Activated CD8-positive, alpha-beta memory T cell treated with anti-CD3 and anti-CD28 coated beads for 48 hours (primary cell): ENCODE data around the gene DHRS2.
"Not testable (repeated sequence)": the region's sequence is repeated elsewhere in the genome, so short reads cannot be mapped to it uniquely, and the experiment has no call there.

Source experiments
- DNase-seq, 3 experiments: peaks; one replicate each; pipeline ENCODE4 v3.0.0-alpha.2; 2020; ENCODE audit warnings: low read depth in 2 of 3, low spot score in 2 of 3

The DHRS2 gene

DNA sequence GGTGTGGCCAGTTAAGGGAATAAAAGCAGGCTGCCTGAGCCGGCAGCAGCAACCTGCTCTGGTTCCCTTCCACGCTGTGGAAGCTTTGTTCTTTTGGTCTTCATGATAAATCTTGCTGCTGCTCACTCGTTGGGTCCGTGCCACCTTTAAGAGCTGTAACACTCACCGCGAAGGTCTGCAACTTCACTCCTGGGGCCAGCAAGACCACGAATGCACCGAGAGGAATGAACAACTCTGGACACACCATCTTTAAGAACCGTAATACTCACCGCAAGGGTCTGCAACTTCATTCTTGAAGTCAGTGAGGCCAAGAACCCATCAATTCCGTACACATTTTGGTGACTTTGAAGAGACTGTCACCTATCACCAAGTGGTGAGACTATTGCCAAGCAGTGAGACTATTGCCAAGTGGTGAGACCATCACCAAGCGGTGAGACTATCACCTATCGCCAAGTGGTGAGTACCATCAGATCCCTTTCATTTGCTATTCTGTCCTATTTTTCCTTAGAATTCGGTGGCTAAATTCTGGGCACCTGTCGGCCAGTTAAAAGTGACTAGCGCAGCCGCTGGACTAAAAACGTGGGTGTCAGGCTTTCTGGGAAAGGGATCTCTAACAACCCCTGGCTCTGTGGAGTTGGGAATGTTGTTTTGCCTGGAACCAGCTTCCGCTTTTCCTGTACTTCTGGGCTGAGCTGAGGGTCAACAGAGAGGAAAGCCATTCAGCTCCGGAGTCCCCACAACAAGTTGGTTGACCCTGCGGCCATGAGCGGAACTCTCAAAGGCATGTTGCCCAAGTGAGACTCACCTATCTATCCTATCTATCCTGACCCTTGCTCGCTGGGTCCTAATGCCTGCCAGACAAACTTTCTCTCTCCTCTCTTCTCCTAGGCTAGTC lies at the start of gene DHRS2:
Gene DHRS2, plus strand, starts transcription at position 48 of the 895 bp plus-strand sequence. CDS start 2,501 bp downstream, outside the sequence.
- DNase-seq, result no peak

GRCh38 chr14:23588884-23589598 lies 47.1 kb upstream of the DHRS2 start:
- peak; percentile 55 to 59 (median 57) for DNase-seq

- DNase-seq, result no peak
These were observed 46.6 kb upstream of the DHRS2 start for GRCh38 chr14:23589606-23590005.

- DNase-seq, result no peak
These were observed 46.0 kb upstream of the DHRS2 start for GRCh38 chr14:23590198-23590597.

- not testable (repeated sequence) for DNase-seq
These were observed 42.0 kb upstream of the DHRS2 start for GRCh38 chr14:23594191-23594590.

DNA sequence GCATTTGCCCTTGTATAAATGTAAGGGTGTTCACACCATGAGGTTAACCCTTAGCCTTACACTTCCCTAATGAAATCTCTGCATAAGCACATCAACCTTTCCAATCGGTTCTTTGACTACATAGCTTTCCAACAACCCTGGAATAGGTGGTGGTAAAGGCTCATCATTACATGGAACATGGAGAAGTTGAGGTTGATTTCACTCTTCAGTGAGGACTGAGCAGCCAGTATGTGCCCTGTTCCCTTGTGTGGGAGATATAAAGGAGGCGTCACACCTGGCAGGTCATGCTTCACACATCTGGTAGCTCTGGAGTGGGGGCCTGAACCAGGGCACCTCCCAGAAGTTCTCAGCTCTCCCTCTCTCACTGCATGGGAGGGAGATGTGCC lies 35.8 kb upstream of the DHRS2 start:
- DNase-seq, result no peak

DNA sequence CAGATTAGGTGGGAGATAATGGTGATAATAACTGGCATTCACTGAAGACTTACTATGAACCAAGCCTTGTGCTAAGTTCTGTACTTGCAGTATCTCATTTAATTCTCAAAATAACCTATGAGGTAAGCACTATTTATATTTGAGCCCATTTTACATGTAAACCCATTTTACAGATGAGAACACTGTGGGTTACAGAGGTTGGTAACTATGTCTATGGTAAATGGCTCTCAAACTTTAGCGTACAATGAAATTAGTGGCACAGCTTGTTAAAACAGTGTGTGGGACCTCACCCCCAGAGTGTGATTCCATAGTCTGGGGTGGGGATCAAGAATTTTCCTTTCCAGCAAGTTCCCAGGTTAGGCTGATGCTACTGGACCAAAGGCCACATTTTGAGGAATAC lies 35.4 kb upstream of the DHRS2 start:
- no peak for DNase-seq

GRCh38 chr14:23601424-23601823 lies 34.7 kb upstream of the DHRS2 start:
- no peak for DNase-seq

DNA sequence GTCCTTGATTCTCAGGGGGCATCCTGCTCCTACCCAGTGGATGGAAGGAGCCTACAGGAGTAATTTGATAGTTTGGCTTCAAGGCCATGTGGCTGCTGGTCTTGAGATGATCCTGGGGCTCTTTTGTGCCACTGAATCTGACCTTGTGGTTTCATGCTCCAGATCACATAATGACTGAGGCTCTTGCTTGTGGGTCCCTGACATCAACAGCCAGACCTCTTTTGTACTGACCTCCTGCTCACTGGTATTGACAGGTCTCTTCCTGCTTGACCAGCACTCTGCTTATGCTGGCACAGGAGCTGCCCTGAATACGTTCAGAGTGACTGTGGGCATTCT lies 34.4 kb upstream of the DHRS2 start:
- no peak for DNase-seq

GRCh38 chr14:23602181-23603095 lies 33.7 kb upstream of the DHRS2 start:
- no peak for DNase-seq

- no peak for DNase-seq
These were observed 33.1 kb upstream of the DHRS2 start for GRCh38 chr14:23603103-23603502.

DNA sequence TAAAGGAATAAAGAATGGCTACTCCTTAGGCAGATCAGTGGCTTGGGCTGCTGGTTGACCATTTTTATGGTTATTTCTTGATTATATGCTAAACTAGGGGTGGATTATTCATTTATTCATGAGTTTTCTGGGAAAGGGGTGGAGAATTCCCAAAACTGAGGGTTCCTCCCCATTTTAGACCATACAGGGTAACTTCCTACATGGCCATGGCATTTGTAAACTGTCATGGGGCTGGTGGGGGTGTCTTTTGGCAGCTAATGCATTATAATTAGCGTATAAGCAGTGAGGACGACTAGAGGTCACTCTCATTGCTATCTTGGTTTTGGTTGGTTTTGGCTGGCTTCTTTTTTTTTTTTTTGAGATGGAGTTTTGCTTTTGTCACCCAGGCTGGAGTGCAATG lies 32.0 kb upstream of the DHRS2 start:
- no peak for DNase-seq

DNA sequence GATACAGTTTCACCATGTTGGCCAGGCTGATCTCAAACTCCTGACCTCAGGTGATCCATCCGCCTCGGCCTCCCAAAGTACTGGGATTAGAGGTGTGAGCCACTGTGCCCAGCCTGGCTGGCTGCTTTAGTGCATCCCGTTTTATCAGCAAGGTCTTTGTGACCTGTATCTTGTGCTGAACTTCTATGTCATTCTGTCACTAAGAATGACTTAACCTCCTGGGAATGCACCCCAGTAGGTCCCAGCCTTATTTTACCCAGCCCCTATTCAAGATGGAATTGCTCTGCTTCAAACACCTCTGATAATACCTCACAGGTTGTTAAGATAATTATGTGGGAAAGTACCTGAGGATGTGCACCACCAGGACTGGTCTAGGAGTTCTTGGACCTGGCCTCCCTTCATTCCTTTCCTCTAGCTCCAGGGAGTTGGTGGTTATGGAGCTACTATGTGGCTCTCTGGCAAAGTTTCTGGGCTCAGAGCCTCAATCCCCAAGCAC lies 31.4 kb upstream of the DHRS2 start:
- no peak for DNase-seq

DNA sequence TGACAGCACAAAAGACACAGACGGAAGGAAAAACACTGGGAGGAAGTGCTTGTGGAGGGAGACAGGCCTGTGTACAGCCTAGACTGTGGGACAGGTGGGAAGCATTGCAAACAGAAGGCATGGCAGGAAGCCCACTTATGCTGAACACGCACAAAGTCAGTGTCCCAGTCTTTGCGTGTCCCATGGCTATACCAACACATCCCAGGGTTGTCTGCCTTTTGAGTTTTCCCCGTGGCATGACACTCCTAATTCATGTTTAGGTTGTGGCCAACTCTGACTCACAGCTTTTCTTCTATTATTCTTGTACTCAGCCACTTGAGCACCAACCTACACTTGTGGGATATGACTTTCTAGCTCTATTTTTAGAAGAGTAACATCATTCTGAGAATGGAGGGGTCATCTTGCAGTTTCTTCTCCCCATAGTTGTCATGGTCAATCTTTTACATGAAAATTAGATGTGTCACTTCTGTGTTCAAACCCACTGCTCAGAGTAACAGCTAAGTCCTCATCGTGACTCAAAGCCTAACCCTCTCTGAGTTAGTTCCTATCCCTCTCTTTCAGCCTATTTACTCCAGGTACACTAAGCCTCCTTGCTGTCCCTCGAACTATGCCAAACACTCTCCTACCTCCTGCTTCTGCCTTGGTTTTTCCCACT lies 30.1 kb upstream of the DHRS2 start:
- no peak for DNase-seq

- DNase-seq, result no peak
These were observed 27.7 kb upstream of the DHRS2 start for GRCh38 chr14:23608454-23608853.

DNA sequence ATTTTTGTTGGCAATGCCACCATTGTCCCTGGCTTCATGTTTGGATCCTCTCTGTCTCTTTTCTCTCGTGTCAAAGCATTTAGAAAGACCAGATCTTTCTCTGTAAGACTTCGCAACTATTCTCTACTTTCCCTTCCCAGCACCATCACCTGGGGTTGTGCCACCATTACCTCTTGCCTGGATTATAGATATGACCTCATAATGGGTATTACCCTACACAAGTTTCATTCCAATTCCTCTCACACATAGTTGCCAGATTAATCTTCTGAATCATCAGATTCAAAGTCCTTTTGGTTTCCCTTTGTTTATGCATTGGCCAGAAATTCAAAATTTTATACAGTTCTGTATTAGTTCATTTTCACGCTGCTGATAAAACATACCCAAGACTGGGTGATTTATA lies 27.2 kb upstream of the DHRS2 start:
- no peak for DNase-seq

DNA sequence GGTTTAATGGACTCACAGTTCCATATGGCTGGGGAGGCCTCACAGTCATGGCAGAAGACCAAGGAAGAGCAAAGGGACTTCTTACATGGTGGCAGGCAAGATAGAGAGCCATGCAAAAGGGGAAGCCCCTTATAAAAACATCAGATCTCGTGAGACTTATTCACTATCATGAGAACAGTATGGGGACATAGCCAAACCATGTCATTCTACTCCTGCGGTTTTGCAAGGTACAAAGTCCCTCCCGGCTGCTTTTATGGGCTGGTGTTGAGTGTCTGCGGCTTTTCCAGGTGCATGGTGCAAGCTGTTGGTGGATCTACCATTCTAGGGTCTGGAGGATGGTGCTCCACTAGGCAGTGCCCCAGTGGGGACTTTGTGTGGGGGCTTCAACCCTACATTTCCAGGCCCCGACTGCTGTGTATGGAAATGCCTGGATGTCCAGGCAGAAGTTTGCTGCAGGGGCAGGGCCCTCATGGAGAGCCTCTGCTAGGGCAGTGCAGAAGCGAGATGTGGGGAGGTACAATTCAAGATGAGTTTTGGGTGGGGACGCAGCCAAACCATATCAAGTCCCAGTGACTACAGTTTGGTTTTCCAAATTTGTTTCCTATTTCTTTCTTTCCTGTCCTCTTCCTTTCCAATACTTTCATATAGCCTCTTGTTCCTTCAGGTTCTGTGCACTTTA lies 26.6 kb upstream of the DHRS2 start:
- not testable (repeated sequence) for DNase-seq

GRCh38 chr14:23610090-23610814 lies 25.9 kb upstream of the DHRS2 start:
- no peak for DNase-seq

GRCh38 chr14:23610815-23611289 lies 25.3 kb upstream of the DHRS2 start:
- DNase-seq, result no peak
